ENCODE data around the gene HPSE2.
"Not testable (repeated sequence)": the region's sequence is repeated elsewhere in the genome, so short reads cannot be mapped to it uniquely, and the experiment has no call there.

HPSE2 gene

GRCh38 chr10:98919899-98920298 lies 315.8 kb downstream of the HPSE2 start:
- DNase-seq (ENCODE audit: low spot score): no peak

GRCh38 chr10:98917828-98918227 lies 317.8 kb downstream of the HPSE2 start:
- no peak for DNase-seq (ENCODE audit: low spot score)

GRCh38 chr10:98916526-98917125 lies 319.0 kb downstream of the HPSE2 start:
- DNase-seq (ENCODE audit: low spot score): no peak

- no peak for DNase-seq (ENCODE audit: low spot score)
Measured at GRCh38 chr10:98915911-98916310, 319.7 kb downstream of the HPSE2 start.

GRCh38 chr10:98910546-98910945 lies 325.1 kb downstream of the HPSE2 start:
- DNase-seq (ENCODE audit: low spot score): no peak

GRCh38 chr10:98910048-98910447 lies 325.6 kb downstream of the HPSE2 start:
- DNase-seq (ENCODE audit: low spot score): no peak

GRCh38 chr10:98908868-98909267 lies 326.8 kb downstream of the HPSE2 start:
- no peak for DNase-seq (ENCODE audit: low spot score)

GRCh38 chr10:98908247-98908646 lies 327.4 kb downstream of the HPSE2 start:
- DNase-seq (ENCODE audit: low spot score): not testable (repeated sequence)

GRCh38 chr10:98901441-98902110 lies 334.1 kb downstream of the HPSE2 start:
- DNase-seq (ENCODE audit: low spot score): no peak

GRCh38 chr10:98899018-98899417 lies 336.6 kb downstream of the HPSE2 start:
- no peak for DNase-seq (ENCODE audit: low spot score)

- no peak for DNase-seq (ENCODE audit: low spot score)
Measured at GRCh38 chr10:98892523-98892922, 343.1 kb downstream of the HPSE2 start.

- no peak for DNase-seq (ENCODE audit: low spot score)
Measured at GRCh38 chr10:98886686-98887085, 349.0 kb downstream of the HPSE2 start.

GRCh38 chr10:98885378-98885777 lies 350.3 kb downstream of the HPSE2 start:
- no peak for DNase-seq (ENCODE audit: low spot score)

GRCh38 chr10:98881789-98882188 lies 353.9 kb downstream of the HPSE2 start:
- no peak for DNase-seq (ENCODE audit: low spot score)

- no peak for DNase-seq (ENCODE audit: low spot score)
Measured at GRCh38 chr10:98880971-98881370, 354.7 kb downstream of the HPSE2 start.

GRCh38 chr10:98878921-98879320 lies 356.7 kb downstream of the HPSE2 start:
- no peak for DNase-seq (ENCODE audit: low spot score)

- no peak for DNase-seq (ENCODE audit: low spot score)
Measured at GRCh38 chr10:98878418-98878817, 357.2 kb downstream of the HPSE2 start.

GRCh38 chr10:98861962-98862361 lies 373.7 kb downstream of the HPSE2 start:
- no peak for DNase-seq (ENCODE audit: low spot score)

GRCh38 chr10:98858525-98858924 lies 377.1 kb downstream of the HPSE2 start:
- DNase-seq (ENCODE audit: low spot score): no peak

GRCh38 chr10:98855403-98856189 lies 380.1 kb downstream of the HPSE2 start:
- DNase-seq (ENCODE audit: low spot score): no peak

GRCh38 chr10:98852686-98853085 lies 383.0 kb downstream of the HPSE2 start:
- no peak for DNase-seq (ENCODE audit: low spot score)

- no peak for DNase-seq (ENCODE audit: low spot score)
Measured at GRCh38 chr10:98848361-98848760, 387.3 kb downstream of the HPSE2 start.

- no peak for DNase-seq (ENCODE audit: low spot score)
Measured at GRCh38 chr10:98846787-98847186, 388.9 kb downstream of the HPSE2 start.

All from putamen (tissue), 1 donor.